Measurements from ENCODE around the gene SLC5A10. TPM values are rescaled to one million over a fixed set of nuclear protein-coding genes. Genes with fewer than 3 reads are reported as not detected.

SLC5A10 gene
- not detected in 2 replicates for total RNA-seq

GRCh38 chr17:18951941-18952842 is at the start of gene SLC5A10:
Gene SLC5A10, plus strand, starts transcription at chr17:18952165. Its CDS starts 41 bp downstream, at chr17:18952206.

GRCh38 chr17:19004421-19005136 is 52.6 kb downstream of the SLC5A10 start, which contains the start of gene FAM83G:
Gene FAM83G, minus strand, starts transcription at chr17:19004764. Its CDS starts 723 bp downstream, at chr17:19004041.

GRCh38 chr17:19046782-19047375 is 94.9 kb downstream of the SLC5A10 start, which contains the start of gene GRAP:
Gene GRAP, minus strand, starts transcription at chr17:19046957. Its CDS starts 31 bp downstream, at chr17:19046926.

Other genes starting within 250 kb of the SLC5A10 start
- not detected in 2 replicates for gene FBXW10, start 208.1 kb upstream of the SLC5A10 start, total RNA-seq
- gene TVP23B, start 171.0 kb upstream of the SLC5A10 start, total RNA-seq, result 38.9 and 42.7 TPM in 2 replicates
- gene PRPSAP2, start 94.0 kb upstream of the SLC5A10 start, total RNA-seq, result 21.6 and 28.6 TPM in 2 replicates
- gene FAM83G, start 52.6 kb downstream of the SLC5A10 start, total RNA-seq, result 50.9 and 75.6 TPM in 2 replicates
- gene GRAP, start 94.8 kb downstream of the SLC5A10 start, total RNA-seq, result 1.3 TPM in 1 of 2 replicates, not detected in the other
- gene GRAPL, start 175.4 kb downstream of the SLC5A10 start, total RNA-seq, result not detected in 2 replicates

Measured in hair follicular keratinocyte (primary cell).